Middle frontal gyrus (tissue), 1 donor: ENCODE results near the gene OLFML2A.
A peak's percentile ranks its signal among the peaks of the same experiment; 100 is the strongest.

ENCODE experiments used
- DNase-seq: peaks from one replicate; pipeline ENCODE4 v3.0.0-alpha.2; 2015; ENCODE audit warnings: low spot score; ENCODE audit errors: extremely low spot score

Gene OLFML2A

GRCh38 chr9:124852829-124853531 is 76.0 kb downstream of the OLFML2A start, which contains the start of gene WDR38:
Gene WDR38, plus strand, starts transcription at chr9:124853460. Its CDS starts 72 bp downstream, at chr9:124853532.
- DNase-seq, result peak; percentile 34

- no peak for DNase-seq
These were observed 76.7 kb downstream of the OLFML2A start for GRCh38 chr9:124853605-124854143.

DNA sequence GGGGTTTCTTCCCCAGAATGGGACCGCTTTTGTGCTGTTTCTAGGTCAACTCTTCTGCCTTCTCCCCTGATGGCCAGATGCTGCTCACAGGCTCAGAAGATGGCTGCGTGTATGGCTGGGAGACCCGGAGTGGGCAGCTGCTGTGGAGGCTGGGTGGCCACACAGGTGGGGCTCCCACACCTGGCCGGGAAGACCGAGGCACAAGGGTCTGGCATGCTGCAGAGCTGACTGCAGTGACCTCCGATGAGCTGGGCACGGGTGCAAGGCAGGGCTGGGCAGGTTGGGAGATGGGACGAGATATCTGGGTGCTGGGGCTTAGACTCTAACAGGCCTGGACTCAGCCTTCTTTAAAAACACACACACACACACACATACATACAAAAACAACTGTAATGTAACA is 77.2 kb downstream of the OLFML2A start:
- DNase-seq, result no peak

DNA sequence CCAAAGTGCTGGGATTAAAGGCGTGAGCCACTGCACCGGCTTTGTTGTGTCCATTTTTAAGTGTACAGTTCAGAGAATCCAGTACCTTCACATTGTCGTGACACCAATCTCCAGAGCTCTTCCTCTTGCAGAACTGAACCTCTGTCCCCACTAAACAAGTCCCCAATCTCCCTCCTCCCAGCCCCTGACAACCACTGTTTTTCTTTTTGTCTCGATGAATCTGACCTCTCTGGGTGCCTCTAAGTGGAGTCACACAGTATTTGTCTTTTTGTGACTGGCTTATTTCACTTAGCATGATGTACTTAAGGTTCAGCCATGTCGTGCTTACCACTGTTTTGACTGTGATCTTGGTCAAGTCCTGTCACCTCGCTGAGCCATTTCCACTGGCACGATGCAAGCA is 77.9 kb downstream of the OLFML2A start:
- no peak for DNase-seq

DNA sequence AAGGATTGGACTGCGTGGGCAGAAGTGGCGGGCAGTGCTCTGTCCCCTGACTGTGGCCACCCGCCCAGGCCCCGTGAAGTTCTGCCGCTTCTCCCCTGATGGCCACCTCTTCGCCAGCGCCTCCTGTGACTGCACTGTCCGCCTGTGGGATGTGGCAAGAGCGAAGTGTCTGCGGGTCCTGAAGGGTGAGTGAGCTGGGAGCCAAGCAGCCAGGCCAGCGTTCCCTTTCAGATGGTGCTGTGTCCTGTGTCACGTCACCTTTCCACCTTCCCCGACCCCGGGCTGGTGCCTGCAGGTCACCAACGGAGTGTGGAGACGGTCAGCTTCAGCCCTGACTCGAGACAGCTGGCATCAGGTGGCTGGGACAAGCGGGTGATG is 78.6 kb downstream of the OLFML2A start:
- DNase-seq, result no peak

GRCh38 chr9:124855944-124856765 is 79.2 kb downstream of the OLFML2A start:
- DNase-seq, result no peak

DNA sequence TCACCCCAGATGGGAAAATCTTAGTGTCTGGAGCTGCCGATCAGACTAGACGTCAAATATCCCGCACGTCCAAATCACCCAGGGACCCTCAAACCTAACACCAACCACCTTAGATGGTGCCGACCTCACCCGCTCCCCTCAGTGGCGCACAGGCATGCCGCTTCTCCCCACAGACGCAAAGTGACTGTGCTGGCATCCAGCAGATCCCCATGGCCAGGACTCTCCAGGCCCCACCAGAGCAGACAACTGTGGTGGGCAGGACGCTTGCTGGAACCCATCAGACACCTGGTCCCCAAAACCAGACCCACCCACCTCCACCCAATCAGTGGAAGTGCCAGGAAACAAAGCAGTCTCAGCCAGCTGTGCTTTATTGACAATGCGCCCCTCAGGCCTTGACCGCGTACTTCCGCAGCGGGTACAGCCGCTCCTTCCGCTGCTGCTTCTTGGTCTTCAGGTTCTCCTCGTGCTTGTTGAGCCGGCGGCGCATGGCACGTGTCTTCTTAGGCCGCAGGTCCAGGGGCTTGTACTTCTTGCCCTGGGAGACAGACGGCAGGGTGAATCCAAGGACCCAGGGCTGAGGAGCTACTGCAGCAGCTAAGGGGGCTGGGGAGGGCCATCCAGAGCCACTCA is 80.7 kb downstream of the OLFML2A start:
- no peak for DNase-seq

DNA sequence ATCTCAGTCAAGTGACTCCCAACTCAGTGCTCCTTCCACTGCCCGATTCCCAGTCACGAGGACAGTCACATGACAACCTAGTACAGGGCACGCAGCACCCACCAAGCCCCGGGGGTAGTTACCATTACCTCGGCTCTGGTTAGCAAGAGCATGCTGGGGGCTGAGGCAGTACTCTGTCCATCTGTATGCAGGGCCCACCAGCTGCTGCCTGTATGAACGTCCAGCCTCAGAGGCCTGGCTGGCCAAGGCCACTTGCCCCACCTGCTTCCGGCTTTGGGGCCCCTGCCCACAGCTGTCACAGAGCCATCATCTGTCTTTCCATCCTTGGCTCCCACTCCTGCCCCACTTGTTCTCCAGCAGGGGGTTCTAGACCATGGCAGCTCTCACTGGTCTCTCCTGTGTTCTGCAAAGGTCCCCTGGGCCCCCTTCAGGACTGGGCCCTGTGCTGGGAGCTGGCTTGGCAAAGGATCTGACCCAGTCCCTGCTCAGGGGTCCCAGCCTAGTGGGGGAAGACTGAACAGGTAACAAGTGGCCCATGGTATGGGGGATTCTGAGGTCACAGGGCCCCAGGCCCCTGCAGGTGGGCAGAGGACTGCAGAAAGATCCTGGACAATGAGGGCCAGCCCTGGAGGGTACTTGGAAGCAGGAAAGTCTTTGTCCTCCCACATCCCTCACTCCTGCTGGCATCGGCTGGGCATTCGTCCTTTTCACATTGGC is 81.6 kb downstream of the OLFML2A start:
- no peak for DNase-seq

- DNase-seq, result no peak
These were observed 83.1 kb downstream of the OLFML2A start for GRCh38 chr9:124859803-124860581.

DNA sequence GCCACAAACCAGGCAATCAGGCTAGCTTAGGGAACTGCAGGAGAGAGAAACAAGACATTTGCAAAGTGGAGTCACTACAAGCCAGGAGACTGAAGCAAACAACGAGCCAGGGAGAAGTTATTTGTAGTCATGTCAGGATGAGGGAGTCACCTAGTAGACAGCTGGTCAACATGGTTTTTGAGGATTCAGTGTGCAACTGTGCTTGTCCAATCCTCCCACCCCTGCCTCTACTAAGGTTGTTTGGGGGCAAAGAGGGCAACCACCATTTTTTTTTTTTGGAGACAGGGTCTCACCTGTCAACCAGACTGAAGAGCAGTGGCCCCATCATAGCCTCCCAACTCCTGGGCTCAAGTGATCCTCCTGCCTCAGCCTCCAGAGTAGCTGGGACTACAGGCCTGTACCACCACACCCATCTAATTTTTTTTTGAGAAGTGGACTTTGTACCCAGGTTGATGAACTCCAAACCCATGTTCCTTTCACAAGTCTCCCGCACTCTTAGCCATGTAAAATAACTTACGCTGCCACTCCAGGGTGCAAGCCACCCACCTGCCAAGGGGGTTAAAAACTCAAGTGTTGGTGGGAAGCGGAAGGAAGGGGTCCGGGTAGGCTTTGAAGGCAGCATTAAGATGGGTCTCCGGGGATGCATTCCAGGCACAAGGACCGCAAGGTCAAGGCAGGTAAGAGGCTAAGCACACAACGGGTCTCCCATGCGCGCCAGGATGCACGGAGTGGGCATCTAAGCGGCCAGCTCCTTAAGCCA is 83.8 kb downstream of the OLFML2A start:
- DNase-seq, result no peak

GRCh38 chr9:124861342-124862229 is 84.7 kb downstream of the OLFML2A start, which contains the start of the genes ARPC5L and RPL35:
Gene ARPC5L, plus strand, starts transcription at chr9:124862130. Its CDS starts 7,161 bp downstream, at chr9:124869291.
Gene RPL35, minus strand, starts transcription at chr9:124861957. Its CDS starts 45 bp downstream, at chr9:124861912.
- DNase-seq, result peak; percentile 88

DNA sequence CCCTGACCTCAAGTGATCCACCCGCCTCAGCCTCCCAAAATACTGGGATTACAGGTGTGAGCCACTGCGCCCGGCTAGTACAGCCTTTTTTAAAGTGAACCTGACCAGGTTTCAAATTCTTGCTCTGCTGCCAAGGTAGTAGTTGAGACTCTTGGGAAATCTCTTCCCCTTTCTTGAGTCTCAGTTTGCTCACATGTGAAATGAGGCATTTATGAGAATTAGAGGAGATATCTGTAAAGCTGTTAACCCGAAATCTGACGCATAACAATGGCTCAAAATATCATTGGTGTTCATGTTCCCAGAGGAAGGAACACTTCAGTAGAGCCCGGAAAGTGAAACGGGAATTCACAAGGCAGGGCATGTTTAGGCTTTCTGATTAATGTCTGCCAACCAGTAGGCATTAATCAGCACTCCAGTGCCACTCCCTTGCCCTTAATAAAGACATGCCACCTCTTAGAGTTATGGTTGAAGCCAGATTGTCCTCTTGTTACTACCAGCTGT is 86.5 kb downstream of the OLFML2A start:
- no peak for DNase-seq
